ENCODE data around the gene CTTN. TPM values are rescaled to one million over a fixed set of nuclear protein-coding genes. Genes with fewer than 3 reads are reported as not detected.
"Not testable (repeated sequence)": the region's sequence is repeated elsewhere in the genome, so short reads cannot be mapped to it uniquely, and the experiment has no call there.

CTTN gene
- total RNA-seq, 1 experiment from 2014 or later, result 224 TPM

DNA sequence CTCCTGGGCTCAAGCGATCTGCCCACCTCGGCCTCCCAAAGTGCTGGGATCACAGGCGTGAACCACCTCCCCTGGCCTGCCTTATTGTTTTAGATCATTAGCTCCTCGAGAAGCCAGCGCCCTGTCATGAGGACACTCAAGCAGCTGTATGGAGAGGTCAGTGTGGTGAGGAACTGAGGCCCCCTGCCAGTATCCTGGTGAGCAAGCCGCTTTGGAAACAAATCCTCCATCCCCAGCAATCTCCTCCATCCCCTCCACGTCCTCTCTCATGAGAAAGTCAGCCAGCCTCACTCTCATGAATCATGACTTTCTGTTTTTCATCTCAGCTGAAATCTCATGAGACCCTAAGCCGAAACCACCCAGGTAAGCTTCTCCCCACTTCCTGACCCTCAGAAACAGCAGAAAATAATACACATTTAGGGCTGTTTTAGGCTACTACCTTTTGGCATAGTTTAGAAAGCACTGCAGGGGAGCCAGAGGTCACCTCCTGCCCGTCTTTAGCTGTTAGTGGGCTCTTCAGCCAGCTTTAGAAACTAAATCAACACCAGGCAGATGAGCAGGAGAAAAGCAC lies 56.0 kb downstream of the CTTN start:
- Histone ChIP-seq H3K56ac (ENCODE audit: insufficient read length, low read depth, low read length) (no peak overlapping the region), H4K91ac (ENCODE audit: insufficient read length, low read depth, low read length) (no peak overlapping the region), H3K27ac (ENCODE audit: insufficient read length, low read depth, low read length) (no peak overlapping the region), H3K14ac (ENCODE audit: insufficient read depth, low read length) (no peak overlapping the region), H2BK15ac (ENCODE audit: low read depth, low read length) (no peak overlapping the region), H3K79me2 (ENCODE audit: insufficient read depth, low read length) (no peaks in the 10 kb centered on the region), H2BK12ac (ENCODE audit: insufficient read length, low read depth, low read length) (no peak overlapping the region), H3T11ph (ENCODE audit: low read length) (no peak overlapping the region), H3K4ac (ENCODE audit: low read depth, low read length) (no peak overlapping the region), H3K23ac (ENCODE audit: insufficient read length, low read depth, low read length) (no peak overlapping the region), H3K23me2 (ENCODE audit: insufficient read length, low read depth, low read length, poor library complexity, severe bottlenecking) (no peaks in the 10 kb centered on the region), H3K79me1 (ENCODE audit: insufficient read depth, low read depth, low read length, poor library complexity, severe bottlenecking) (no peaks in the 10 kb centered on the region), H4K20me1 (ENCODE audit: control insufficient read depth, insufficient read depth, insufficient read length) (no peaks in the 10 kb centered on the region), H3K27me3 (ENCODE audit: insufficient read depth, low read length) (no peaks in the 10 kb centered on the region), H4K8ac (replicated peaks; ENCODE audit: insufficient read length, low read depth, low read length) (no peak overlapping the region), H2AK5ac (ENCODE audit: insufficient read length, low read length) (no peak overlapping the region), H3K9me3 (ENCODE audit: control insufficient read depth, low read depth, low read length) (peaks cover 5% of the 10 kb centered on the region), H2BK120ac (ENCODE audit: low read depth, low read length, poor library complexity, severe bottlenecking) (no peak overlapping the region), H2AFZ (ENCODE audit: low read length) (no peak overlapping the region), H4K5ac (ENCODE audit: insufficient read length, low read depth, low read length) (no peak overlapping the region), H3K9ac (ENCODE audit: extremely low read depth, insufficient read length, low read length) (no peak overlapping the region), H3K18ac (ENCODE audit: insufficient read length, low read depth, low read length) (no peak overlapping the region), H3K4me2 (ENCODE audit: insufficient read depth, insufficient read length, low read length) (no peak overlapping the region), H2BK20ac (ENCODE audit: low read depth, low read length, poor library complexity, severe bottlenecking) (no peak overlapping the region), H3K4me1 (ENCODE audit: insufficient read depth, low read length) (peaks cover 2% of the 10 kb centered on the region; the same call in 1 of the 2 replicates), H2BK5ac (ENCODE audit: insufficient read length, low read length) (no peak overlapping the region)
- peak overlapping the region in 1 of 2 experiments; percentile 22; a peak in 1 of 5 replicates for H3K4me3 Mint-ChIP-seq
- no CpG with 5 or more reads among the region's 9 CpGs for WGBS (ENCODE audit: extremely low coverage, insufficient read length, low lambda C conversion rate)
- H3K9me3 Mint-ChIP-seq, result peaks cover 15 to 18% of the 10 kb centered on the region in 2 experiments
- DNase-seq, result no peak
- no peak overlapping the region for H3K27ac Mint-ChIP-seq
- peaks cover 6 to 8% (median 7%) of the 10 kb centered on the region in 3 experiments for H3K36me3 Mint-ChIP-seq (ENCODE audit: insufficient read depth in 1 of 3, low read depth in 3 of 3)
- no peaks in the 10 kb centered on the region; the same call in 1 of the 2 replicates for H3K27me3 Mint-ChIP-seq (ENCODE audit: low read depth)
- TF ChIP-seq, protein P1, sequence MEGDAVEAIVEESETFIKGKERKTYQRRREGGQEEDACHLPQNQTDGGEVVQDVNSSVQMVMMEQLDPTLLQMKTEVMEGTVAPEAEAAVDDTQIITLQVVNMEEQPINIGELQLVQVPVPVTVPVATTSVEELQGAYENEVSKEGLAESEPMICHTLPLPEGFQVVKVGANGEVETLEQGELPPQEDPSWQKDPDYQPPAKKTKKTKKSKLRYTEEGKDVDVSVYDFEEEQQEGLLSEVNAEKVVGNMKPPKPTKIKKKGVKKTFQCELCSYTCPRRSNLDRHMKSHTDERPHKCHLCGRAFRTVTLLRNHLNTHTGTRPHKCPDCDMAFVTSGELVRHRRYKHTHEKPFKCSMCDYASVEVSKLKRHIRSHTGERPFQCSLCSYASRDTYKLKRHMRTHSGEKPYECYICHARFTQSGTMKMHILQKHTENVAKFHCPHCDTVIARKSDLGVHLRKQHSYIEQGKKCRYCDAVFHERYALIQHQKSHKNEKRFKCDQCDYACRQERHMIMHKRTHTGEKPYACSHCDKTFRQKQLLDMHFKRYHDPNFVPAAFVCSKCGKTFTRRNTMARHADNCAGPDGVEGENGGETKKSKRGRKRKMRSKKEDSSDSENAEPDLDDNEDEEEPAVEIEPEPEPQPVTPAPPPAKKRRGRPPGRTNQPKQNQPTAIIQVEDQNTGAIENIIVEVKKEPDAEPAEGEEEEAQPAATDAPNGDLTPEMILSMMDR (conservative IDR thresholded peaks at IDR 0.05), result no peak
- H3K4me1 Mint-ChIP-seq, result peaks cover 15 to 17% of the 10 kb centered on the region in 2 experiments

DNA sequence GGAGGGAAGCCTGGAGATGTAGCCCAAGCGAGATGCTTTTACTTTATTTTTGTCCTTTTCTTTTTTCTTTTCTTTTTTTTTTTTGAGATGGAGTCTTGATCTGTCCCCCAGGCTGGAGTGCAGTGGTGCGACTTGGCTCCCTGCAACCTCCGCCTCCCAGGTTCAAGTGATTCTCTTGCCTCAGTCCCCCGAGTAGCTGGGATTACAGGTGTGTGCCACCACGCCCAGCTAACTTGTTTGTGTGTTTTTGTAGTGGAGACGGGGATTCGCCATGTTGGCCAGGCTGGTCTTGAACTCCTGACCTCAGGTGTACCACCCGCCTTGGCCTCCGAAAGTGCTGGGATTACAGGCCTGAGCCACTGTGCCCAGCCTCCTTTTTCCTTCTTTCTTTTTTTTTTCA lies 56.5 kb downstream of the CTTN start:
- not testable (repeated sequence) for H3K23me2 ChIP-seq (ENCODE audit: insufficient read length, low read depth, low read length, poor library complexity, severe bottlenecking); H3K9ac ChIP-seq (ENCODE audit: extremely low read depth, insufficient read length, low read length); H3K79me2 ChIP-seq (ENCODE audit: insufficient read depth, low read length); H4K91ac ChIP-seq (ENCODE audit: insufficient read length, low read depth, low read length); H4K8ac ChIP-seq (replicated peaks; ENCODE audit: insufficient read length, low read depth, low read length); H4K5ac ChIP-seq (ENCODE audit: insufficient read length, low read depth, low read length); H3K4ac ChIP-seq (ENCODE audit: low read depth, low read length); H3K27ac ChIP-seq (ENCODE audit: insufficient read length, low read depth, low read length); H3K56ac ChIP-seq (ENCODE audit: insufficient read length, low read depth, low read length); H3T11ph ChIP-seq (ENCODE audit: low read length); H2BK120ac ChIP-seq (ENCODE audit: low read depth, low read length, poor library complexity, severe bottlenecking); H2AFZ ChIP-seq (ENCODE audit: low read length); H3K27me3 Mint-ChIP-seq (ENCODE audit: low read depth); H3K14ac ChIP-seq (ENCODE audit: insufficient read depth, low read length); H3K18ac ChIP-seq (ENCODE audit: insufficient read length, low read depth, low read length); DNase-seq; H3K4me2 ChIP-seq (ENCODE audit: insufficient read depth, insufficient read length, low read length); H3K4me1 ChIP-seq (ENCODE audit: insufficient read depth, low read length); H3K23ac ChIP-seq (ENCODE audit: insufficient read length, low read depth, low read length); H2AK5ac ChIP-seq (ENCODE audit: insufficient read length, low read length); H3K9me3 ChIP-seq (ENCODE audit: control insufficient read depth, low read depth, low read length); H3K79me1 ChIP-seq (ENCODE audit: insufficient read depth, low read depth, low read length, poor library complexity, severe bottlenecking); H2BK12ac ChIP-seq (ENCODE audit: insufficient read length, low read depth, low read length); H3K27ac Mint-ChIP-seq; H3K4me3 Mint-ChIP-seq; H4K20me1 ChIP-seq (ENCODE audit: control insufficient read depth, insufficient read depth, insufficient read length); H2BK5ac ChIP-seq (ENCODE audit: insufficient read length, low read length); H3K36me3 Mint-ChIP-seq (ENCODE audit: insufficient read depth in 1 of 3, low read depth in 3 of 3); H2BK15ac ChIP-seq (ENCODE audit: low read depth, low read length); H2BK20ac ChIP-seq (ENCODE audit: low read depth, low read length, poor library complexity, severe bottlenecking); H3K27me3 ChIP-seq (ENCODE audit: insufficient read depth, low read length)
- Mint-ChIP-seq H3K9me3 (peaks cover 10 to 13% of the 10 kb centered on the region in 2 experiments; a peak in 4 of 5 replicates), H3K4me1 (peaks cover 15 to 17% of the 10 kb centered on the region in 2 experiments)
- no CpG with 5 or more reads among the region's 9 CpGs for WGBS (ENCODE audit: extremely low coverage, insufficient read length, low lambda C conversion rate)

All from H9 (cell line).